Spleen (tissue), 11 donors: ENCODE data around the gene SCN2A. TPM values are rescaled to one million over a fixed set of nuclear protein-coding genes. Genes with fewer than 3 reads are reported as not detected.

Source experiments
- DNase-seq: peaks from one replicate; pipeline ENCODE4 v3.0.0-alpha.2; 2020
- H3K27ac ChIP-seq, 8 donors: fragments of 200-600 bp; sonication (generic) in 7 of 8; 1 replicate in 4 of 8; 2 replicates in 4 of 8; pipeline versions ENCODE4 v1.5.0 to v1.8.0; 2016 to 2021; ENCODE audit warnings: inconsistent platforms in 4 of 8, mild to moderate bottlenecking in 4 of 8, moderate library complexity in 1 of 8
- H3K27me3 ChIP-seq, 7 donors: fragments of 200-600 bp; sonication (generic) in 6 of 7; replicated peaks in 1 of 7; 1 replicate in 4 of 7; 2 replicates in 3 of 7; pipeline versions ENCODE4 v1.5.0 to v1.8.0; 2016 to 2021; ENCODE audit warnings: inconsistent platforms in 3 of 7, mild to moderate bottlenecking in 1 of 7
- H3K36me3 ChIP-seq, 6 donors: fragments of 200-600 bp; sonication (generic) in 5 of 6; 1 replicate in 4 of 6; 2 replicates in 2 of 6; pipeline versions ENCODE4 v1.5.0 to v1.8.0; 2016 to 2021; ENCODE audit warnings: inconsistent platforms in 2 of 6
- H3K4me1 ChIP-seq, 6 donors: fragments of 200-600 bp; sonication (generic) in 5 of 6; 1 replicate in 3 of 6; 2 replicates in 3 of 6; pipeline versions ENCODE4 v1.5.0 to v1.8.0; 2016 to 2021; ENCODE audit warnings: inconsistent platforms in 3 of 6
- H3K4me3 ChIP-seq, 8 donors: fragments of 200-600 bp; sonication (generic) in 7 of 8; 1 replicate in 4 of 8; 2 replicates in 4 of 8; pipeline versions ENCODE4 v1.5.0 to v1.8.0; 2016 to 2021; ENCODE audit warnings: inconsistent platforms in 4 of 8, mild to moderate bottlenecking in 4 of 8, moderate library complexity in 2 of 8
- H3K9me3 ChIP-seq, 8 donors: fragments of 200-600 bp; sonication (generic) in 7 of 8; 1 replicate in 4 of 8; 2 replicates in 4 of 8; pipeline versions ENCODE4 v1.5.0 to v1.8.0; 2016 to 2021; ENCODE audit warnings: inconsistent platforms in 4 of 8
- POLR2A ChIP-seq, 3 donors: fragments of 450-650 bp; IDR thresholded peaks; one replicate each; pipeline ENCODE4 v1.5.1; 2017; ENCODE audit warnings: antibody characterized with exemption in 3 of 3, mild to moderate bottlenecking in 1 of 3
- POLR2AphosphoS5 ChIP-seq, 3 donors: sonication (generic); formaldehyde crosslinking; IDR thresholded peaks; one replicate each; pipeline ENCODE4 v1.5.1; 2017; ENCODE audit warnings: antibody characterized with exemption in 3 of 3
- WGBS, 5 donors: extraction: QIAGEN DNeasy Blood & Tissue Kit in 3 of 5; methylation state at CpG; one replicate each; pipeline versions ENCODE4 v1.1.5 to v1.1.7; 2013 to 2018; 5-methylcytosine and 5-hydroxymethylcytosine counted together
- intact Hi-C: fragments of 100-400 bp; cut with DNase I; formaldehyde crosslinking; loops from one replicate; pipeline ENCODE4 v1.15.0; 2023; ENCODE audit warnings: low total_unique reads
- polyA plus RNA-seq, 3 donors: library from polyadenylated mRNA; stranded (reverse); fragments of 200-250 nt; gene quantifications; one replicate each; pipeline ENCODE4 v1.2.1, GENCODE V29; 2013
- total RNA-seq, 7 donors: library from RNA; depleted of rRNA in 3 of 7; stranded (reverse); fragments of >200 nt in 3 of 7; fragmentation: NEBNext Ultra II Directional in 4 of 7; extraction: Animal tissue kit (Norgen Biotek cat#: 25700) in 4 of 7; gene quantifications; one replicate each; pipeline versions ENCODE4 v1.1.0 to v1.2.1, GENCODE V29; 2016 to 2021
- TF ChIP-seq, protein P1 (sequence below), 11 experiments: fragments of 200-600 bp in 7 of 11; fragments of 450-650 bp in 4 of 11; sonication (generic) in 4 of 11; IDR thresholded peaks in 8 of 11; conservative IDR thresholded peaks in 3 of 11; 1 replicate in 7 of 11; 2 replicates in 4 of 11; pipeline versions ENCODE4 v1.4.0 to v1.8.0; 2016 to 2021; ENCODE audit warnings: antibody characterized with exemption in 11 of 11, inconsistent platforms in 4 of 11, mild to moderate bottlenecking in 1 of 11
- donor health status: healthy with polysubstance abuse.
- donor health status: DM: no; HTN: no; CAD: no; lungs with moderate emphysema.
- donor health status: DM: no; HTN: no; CAD: no.
- donor health status: Bipolar disorder and iron deficiency.
- donor health status: healthy.
- donor health status: DM: no; HTN: no; CAD: no.
- donor health status: DM: yes; HTN: yes; CAD: no.

The SCN2A gene
- total and polyA plus RNA-seq, 10 donors: 0.14 to 1.2 (median 0.28) TPM

DNA sequence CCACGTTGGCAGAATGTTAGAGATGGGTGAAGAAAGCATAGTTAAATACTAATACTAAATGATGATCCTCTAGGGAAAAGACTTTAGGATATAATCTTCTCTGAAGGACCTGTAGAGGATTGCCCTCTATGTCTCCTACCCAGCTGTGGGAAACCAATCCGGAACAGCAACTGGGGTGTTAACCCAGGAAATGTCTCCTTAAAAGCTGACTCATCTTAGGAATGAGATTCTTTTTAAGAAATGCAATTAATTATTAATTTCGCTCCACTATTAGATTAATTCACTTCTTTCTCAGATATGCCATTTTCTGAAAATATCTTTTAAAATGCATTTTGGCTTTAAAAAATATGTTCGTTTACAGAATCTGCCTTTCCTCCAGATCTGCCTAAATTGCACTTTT is 42.8 kb upstream of the SCN2A start:
- Histone ChIP-seq H3K9me3 (no peaks in the 10 kb centered on the region), H3K4me1 (peaks cover 0 to 17% (median 0%) of the 10 kb centered on the region in 6 donors), H3K27me3 (no peaks in the 10 kb centered on the region), H3K27ac (no peak overlapping the region), H3K36me3 (no peaks in the 10 kb centered on the region), H3K4me3 (no peak overlapping the region)
- 68 to 81% (median 73%) methylated on average over 4 of the region's 4 CpGs for WGBS, 5 donors
- DNase-seq: no peak
- TF ChIP-seq, protein P1, sequence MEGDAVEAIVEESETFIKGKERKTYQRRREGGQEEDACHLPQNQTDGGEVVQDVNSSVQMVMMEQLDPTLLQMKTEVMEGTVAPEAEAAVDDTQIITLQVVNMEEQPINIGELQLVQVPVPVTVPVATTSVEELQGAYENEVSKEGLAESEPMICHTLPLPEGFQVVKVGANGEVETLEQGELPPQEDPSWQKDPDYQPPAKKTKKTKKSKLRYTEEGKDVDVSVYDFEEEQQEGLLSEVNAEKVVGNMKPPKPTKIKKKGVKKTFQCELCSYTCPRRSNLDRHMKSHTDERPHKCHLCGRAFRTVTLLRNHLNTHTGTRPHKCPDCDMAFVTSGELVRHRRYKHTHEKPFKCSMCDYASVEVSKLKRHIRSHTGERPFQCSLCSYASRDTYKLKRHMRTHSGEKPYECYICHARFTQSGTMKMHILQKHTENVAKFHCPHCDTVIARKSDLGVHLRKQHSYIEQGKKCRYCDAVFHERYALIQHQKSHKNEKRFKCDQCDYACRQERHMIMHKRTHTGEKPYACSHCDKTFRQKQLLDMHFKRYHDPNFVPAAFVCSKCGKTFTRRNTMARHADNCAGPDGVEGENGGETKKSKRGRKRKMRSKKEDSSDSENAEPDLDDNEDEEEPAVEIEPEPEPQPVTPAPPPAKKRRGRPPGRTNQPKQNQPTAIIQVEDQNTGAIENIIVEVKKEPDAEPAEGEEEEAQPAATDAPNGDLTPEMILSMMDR (IDR thresholded peaks at IDR 0.05 in 8 of 11, conservative IDR thresholded peaks at IDR 0.05 in 3 of 11): no peak
- no peak for TF ChIP-seq POLR2A (IDR thresholded peaks at IDR 0.05)
- intact Hi-C loops: no loop called here

DNA sequence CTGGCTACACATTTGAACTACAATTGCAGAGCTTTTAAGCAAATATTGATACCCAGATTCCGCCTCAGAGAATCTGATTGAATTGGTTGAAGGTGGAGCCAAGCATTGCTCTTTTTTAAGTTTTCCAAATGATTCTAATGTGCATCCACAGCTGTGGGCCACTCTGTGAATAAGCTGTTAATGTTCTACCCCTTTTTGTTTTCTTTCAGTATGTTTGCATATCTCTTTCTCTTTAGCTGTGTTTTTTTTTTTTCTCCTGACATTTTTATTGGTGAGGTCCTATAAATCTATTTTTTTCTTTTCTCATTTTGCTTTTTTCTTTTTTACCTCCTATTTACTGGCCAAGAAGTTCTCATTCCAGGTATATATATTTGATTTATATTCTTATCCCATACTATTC is 41.9 kb upstream of the SCN2A start:
- no peak for DNase-seq
- H3K4me3 ChIP-seq: no peak overlapping the region
- no peaks in the 10 kb centered on the region for H3K27me3 ChIP-seq
- H3K36me3 ChIP-seq: no peaks in the 10 kb centered on the region
- H3K9me3 ChIP-seq: no peaks in the 10 kb centered on the region
- 89 to 95% (median 94%) methylated on average over 1 of the region's 1 CpG for WGBS, 5 donors
- H3K4me1 ChIP-seq: peaks cover 0 to 23% (median 0%) of the 10 kb centered on the region in 6 donors
- H3K27ac ChIP-seq: no peak overlapping the region
- TF ChIP-seq POLR2AphosphoS5 (IDR thresholded peaks at IDR 0.05) (no peak), POLR2A (IDR thresholded peaks at IDR 0.05) (no peak)
- TF ChIP-seq, protein P1 (IDR thresholded peaks at IDR 0.05 in 8 of 11, conservative IDR thresholded peaks at IDR 0.05 in 3 of 11): no peak
- intact Hi-C loops: no loop called here

DNA sequence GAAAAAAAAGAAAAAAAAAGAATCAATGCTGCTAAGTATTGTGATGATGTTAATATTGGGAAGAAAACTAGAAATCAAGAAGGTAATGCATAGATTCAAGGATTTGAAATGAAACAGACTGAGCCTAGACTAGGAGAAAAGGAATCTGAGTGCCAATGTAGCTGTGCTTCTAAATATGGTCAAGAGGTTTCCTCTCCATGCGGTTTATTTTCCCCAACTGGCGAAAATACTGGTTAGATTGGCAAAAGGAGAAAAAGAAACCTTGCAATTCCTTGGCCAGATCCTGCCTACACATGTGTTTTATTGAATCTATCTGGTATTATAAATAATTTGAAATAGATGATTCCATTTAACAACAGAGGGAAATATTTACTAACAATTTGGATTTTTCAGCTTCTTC is 41.0 kb upstream of the SCN2A start:
- no peak overlapping the region for H3K4me3 ChIP-seq
- H3K36me3 ChIP-seq: no peaks in the 10 kb centered on the region
- H3K27me3 ChIP-seq: no peaks in the 10 kb centered on the region
- DNase-seq: no peak
- intact Hi-C loops: no loop called here
- WGBS, 5 donors: 81 to 87% (median 85%) methylated on average over 2 of the region's 2 CpGs
- TF ChIP-seq, protein P1 (IDR thresholded peaks at IDR 0.05 in 8 of 11, conservative IDR thresholded peaks at IDR 0.05 in 3 of 11): no peak
- TF ChIP-seq POLR2AphosphoS5 (IDR thresholded peaks at IDR 0.05) (no peak), POLR2A (IDR thresholded peaks at IDR 0.05) (no peak)
- H3K27ac ChIP-seq: no peak overlapping the region
- H3K4me1 ChIP-seq: peaks cover 0 to 23% (median 0%) of the 10 kb centered on the region in 6 donors
- no peaks in the 10 kb centered on the region for H3K9me3 ChIP-seq

GRCh38 chr2:165202239-165202638 is 37.0 kb upstream of the SCN2A start:
- no peaks in the 10 kb centered on the region for H3K27me3 ChIP-seq
- no peaks in the 10 kb centered on the region for H3K36me3 ChIP-seq
- peaks cover 0 to 18% (median 0%) of the 10 kb centered on the region in 6 donors for H3K4me1 ChIP-seq
- H3K9me3 ChIP-seq: no peaks in the 10 kb centered on the region
- no peak for DNase-seq
- intact Hi-C loops: no loop called here
- H3K27ac ChIP-seq: no peak overlapping the region
- no peak overlapping the region for H3K4me3 ChIP-seq
- WGBS, 5 donors: 82 to 97% (median 92%) methylated on average over 1 of the region's 1 CpG
- no peak for TF ChIP-seq POLR2A (IDR thresholded peaks at IDR 0.05)
